Measurements from ENCODE around the gene MYO3B. TPM values are rescaled to one million over a fixed set of nuclear protein-coding genes. Genes with fewer than 3 reads are reported as not detected.
"Not testable (repeated sequence)": the region's sequence is repeated elsewhere in the genome, so short reads cannot be mapped to it uniquely, and the experiment has no call there.

Gene MYO3B
- total RNA-seq, 1 donor from 2014 or later = not detected

- DNase-seq (ENCODE audit: low read depth, low spot score) = no peak
- Mint-ChIP-seq H3K4me1 (peaks cover 17% of the 10 kb centered on the region), H3K9me3 (peaks cover 9% of the 10 kb centered on the region), H3K27me3 (ENCODE audit: low read depth) (no peaks in the 10 kb centered on the region), H3K36me3 (ENCODE audit: low read depth) (no peaks in the 10 kb centered on the region), H3K4me3 (no peak overlapping the region), H3K27ac (ENCODE audit: unreplicated experiment) (no peak overlapping the region)
- TF ChIP-seq CTCF (conservative IDR thresholded peaks at IDR 0.05) = no peak
Measured at GRCh38 chr2:170208967-170209366, 31.0 kb downstream of the MYO3B start.

GRCh38 chr2:170212625-170213280 is 34.8 kb downstream of the MYO3B start:
- no peaks in the 10 kb centered on the region for H3K36me3 Mint-ChIP-seq (ENCODE audit: low read depth)
- DNase-seq (ENCODE audit: low read depth, low spot score) = no peak
- H3K27ac Mint-ChIP-seq (ENCODE audit: unreplicated experiment) = no peak overlapping the region
- TF ChIP-seq CTCF (conservative IDR thresholded peaks at IDR 0.05) = no peak
- H3K9me3 Mint-ChIP-seq = peaks cover 3% of the 10 kb centered on the region
- H3K4me3 Mint-ChIP-seq = no peak overlapping the region
- H3K4me1 Mint-ChIP-seq = peaks cover 18% of the 10 kb centered on the region
- no peaks in the 10 kb centered on the region for H3K27me3 Mint-ChIP-seq (ENCODE audit: low read depth)

GRCh38 chr2:170213281-170213625 is 35.3 kb downstream of the MYO3B start:
- H3K36me3 Mint-ChIP-seq (ENCODE audit: low read depth); H3K9me3 Mint-ChIP-seq; H3K4me3 Mint-ChIP-seq; H3K27me3 Mint-ChIP-seq (ENCODE audit: low read depth); DNase-seq (ENCODE audit: low read depth, low spot score): not testable (repeated sequence)
- H3K4me1 Mint-ChIP-seq = peaks cover 18% of the 10 kb centered on the region
- H3K27ac Mint-ChIP-seq (ENCODE audit: unreplicated experiment) = peak overlapping the region; percentile 10

GRCh38 chr2:170213651-170214050 is 35.7 kb downstream of the MYO3B start:
- no peak overlapping the region for H3K4me3 Mint-ChIP-seq
- peaks cover 18% of the 10 kb centered on the region for H3K4me1 Mint-ChIP-seq
- no peaks in the 10 kb centered on the region for H3K27me3 Mint-ChIP-seq (ENCODE audit: low read depth)
- DNase-seq (ENCODE audit: low read depth, low spot score) = no peak
- peaks cover 3% of the 10 kb centered on the region for H3K9me3 Mint-ChIP-seq
- no peaks in the 10 kb centered on the region for H3K36me3 Mint-ChIP-seq (ENCODE audit: low read depth)
- H3K27ac Mint-ChIP-seq (ENCODE audit: unreplicated experiment) = no peak overlapping the region
- no peak for TF ChIP-seq CTCF (conservative IDR thresholded peaks at IDR 0.05)

GRCh38 chr2:170214309-170214948 is 36.5 kb downstream of the MYO3B start:
- Mint-ChIP-seq H3K4me3 (no peak overlapping the region), H3K36me3 (ENCODE audit: low read depth) (no peaks in the 10 kb centered on the region), H3K27ac (ENCODE audit: unreplicated experiment) (no peak overlapping the region), H3K9me3 (peaks cover 3% of the 10 kb centered on the region), H3K4me1 (peaks cover 18% of the 10 kb centered on the region), H3K27me3 (ENCODE audit: low read depth) (no peaks in the 10 kb centered on the region)
- TF ChIP-seq CTCF (conservative IDR thresholded peaks at IDR 0.05) = no peak
- no peak for DNase-seq (ENCODE audit: low read depth, low spot score)

- H3K27ac Mint-ChIP-seq (ENCODE audit: unreplicated experiment) = no peak overlapping the region
- no peak overlapping the region for H3K4me3 Mint-ChIP-seq
- peaks cover 18% of the 10 kb centered on the region for H3K4me1 Mint-ChIP-seq
- DNase-seq (ENCODE audit: low read depth, low spot score) = no peak
- no peak for TF ChIP-seq CTCF (conservative IDR thresholded peaks at IDR 0.05)
- H3K9me3 Mint-ChIP-seq = peaks cover 3% of the 10 kb centered on the region
- H3K27me3 Mint-ChIP-seq (ENCODE audit: low read depth) = no peaks in the 10 kb centered on the region
- no peaks in the 10 kb centered on the region for H3K36me3 Mint-ChIP-seq (ENCODE audit: low read depth)
Measured at GRCh38 chr2:170215021-170215420, 37.1 kb downstream of the MYO3B start.

Data from neural crest cell (in vitro differentiated cells).